NB4 (cell line): ENCODE results near the gene MPHOSPH10.
A peak's percentile ranks its signal among the peaks of the same experiment; 100 is the strongest.

Experiments used
- DNase-seq: peaks from one replicate; pipeline ENCODE4 v3.0.0; 2010; ENCODE audit warnings: low read depth
- H3K4me3 ChIP-seq: one replicate; pipeline ENCODE4 v1.5.1; 2011; ENCODE audit warnings: mild to moderate bottlenecking, low read depth, low read length, moderate library complexity
- CTCF ChIP-seq: IDR thresholded peaks from one replicate; pipeline ENCODE4 v1.5.1; 2012; ENCODE audit warnings: low read depth, low read length
- MYC ChIP-seq: IDR thresholded peaks from 2 replicates; pipeline ENCODE4 v1.6.1; 2011; ENCODE audit warnings: low read depth, low read length
- POLR2A ChIP-seq: IDR thresholded peaks from 2 replicates; pipeline ENCODE4 v1.6.1; 2011; ENCODE audit warnings: mild to moderate bottlenecking; ENCODE audit not compliant: insufficient read length; ENCODE audit errors: extremely low read depth
- TF ChIP-seq, protein P1 (sequence below): IDR thresholded peaks from 2 replicates; pipeline ENCODE4 v1.6.1; 2011; ENCODE audit warnings: low read depth, low read length

The MPHOSPH10 gene

GRCh38 chr2:71151620-71152019, 21.2 kb downstream of the MPHOSPH10 start:
- no peak for DNase-seq
- H3K4me3 ChIP-seq = no peak overlapping the region
- TF ChIP-seq POLR2A = no peak
- TF ChIP-seq, protein P1, sequence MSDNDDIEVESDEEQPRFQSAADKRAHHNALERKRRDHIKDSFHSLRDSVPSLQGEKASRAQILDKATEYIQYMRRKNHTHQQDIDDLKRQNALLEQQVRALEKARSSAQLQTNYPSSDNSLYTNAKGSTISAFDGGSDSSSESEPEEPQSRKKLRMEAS = no peak
- TF ChIP-seq CTCF = no peak
- no peak for TF ChIP-seq MYC

- TF ChIP-seq MYC = no peak
- DNase-seq = no peak
Measured at GRCh38 chr2:71153585-71154224, 23.3 kb downstream of the MPHOSPH10 start.

DNA sequence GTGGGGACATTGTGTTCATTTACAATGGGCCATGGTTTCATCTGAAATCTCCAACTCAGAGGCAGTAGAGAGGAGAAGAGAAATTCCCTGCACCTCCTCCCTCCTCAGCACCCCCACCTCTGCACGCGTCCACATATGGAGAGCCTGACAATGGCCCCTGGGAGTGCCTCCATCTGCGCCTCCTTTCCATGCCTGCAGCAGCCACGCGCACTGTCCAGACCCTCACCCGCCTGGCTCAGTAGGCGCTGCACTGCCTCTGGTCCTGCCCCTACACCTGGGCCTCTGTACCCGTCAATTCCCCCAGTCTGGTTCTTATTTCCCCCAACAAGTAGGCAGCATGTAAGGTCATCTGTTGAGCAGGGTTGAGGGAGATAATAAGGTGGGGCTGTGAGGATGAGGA, 23.8 kb downstream of the MPHOSPH10 start:
- H3K4me3 ChIP-seq = no peak overlapping the region
- TF ChIP-seq POLR2A (no peak), MYC (no peak), CTCF (no peak)
- TF ChIP-seq, protein P1 = no peak
- DNase-seq = no peak

More at GRCh38 chr2:71153585-71154224, 23.3 kb downstream of the MPHOSPH10 start:
- no peak overlapping the region for H3K4me3 ChIP-seq

DNA sequence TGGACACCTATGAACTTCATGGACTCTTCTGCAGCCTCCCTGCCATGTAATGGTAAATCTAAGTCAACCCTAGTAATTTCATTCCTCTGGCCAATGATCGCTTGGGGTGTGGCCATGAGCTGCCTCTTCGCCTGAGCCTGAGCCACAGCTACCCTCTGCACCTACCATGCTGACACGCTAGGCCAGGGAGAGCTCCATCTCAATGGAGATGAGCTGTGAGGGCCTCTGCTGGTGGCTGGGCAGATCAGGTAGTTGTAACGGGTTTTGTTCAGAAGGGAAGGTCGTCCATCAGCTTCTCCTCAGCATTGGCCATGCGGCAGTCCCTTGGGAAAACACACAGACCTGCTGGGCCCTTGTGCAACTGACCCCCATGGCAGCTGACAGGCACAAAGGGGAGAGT, 24.4 kb downstream of the MPHOSPH10 start:
- TF ChIP-seq, protein P1 = no peak
- TF ChIP-seq CTCF = peak; percentile 69
- DNase-seq = peak; percentile 79
- no peak overlapping the region for H3K4me3 ChIP-seq

DNA sequence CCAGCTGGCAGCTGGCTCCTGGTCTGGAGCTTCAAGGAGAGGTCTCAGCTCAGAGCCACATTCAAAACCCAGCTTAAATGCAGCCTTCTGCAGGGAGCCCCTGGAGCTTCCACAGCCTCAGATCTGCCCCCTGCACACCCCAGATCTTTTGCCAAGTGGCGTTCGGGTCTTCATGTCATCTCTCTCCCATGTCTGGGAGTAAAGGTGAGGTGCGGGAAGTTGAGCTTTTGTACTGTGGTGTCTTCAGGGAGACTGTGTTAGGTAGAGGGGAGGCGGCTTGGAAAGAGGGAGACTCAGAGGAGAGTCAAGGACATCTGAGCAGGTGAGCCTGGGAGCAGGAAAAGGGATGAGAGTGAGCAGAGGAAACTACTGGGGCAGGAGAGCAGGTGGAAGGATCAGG, 25.4 kb downstream of the MPHOSPH10 start:
- no peak for DNase-seq
- TF ChIP-seq POLR2A = no peak
- TF ChIP-seq MYC = no peak
- TF ChIP-seq, protein P1 = no peak
- no peak for TF ChIP-seq CTCF
- no peak overlapping the region for H3K4me3 ChIP-seq

GRCh38 chr2:71156573-71156972, 26.1 kb downstream of the MPHOSPH10 start:
- peak; percentile 40 for DNase-seq
- no peak overlapping the region for H3K4me3 ChIP-seq
- TF ChIP-seq, protein P1 = no peak
- TF ChIP-seq MYC (no peak), POLR2A (no peak), CTCF (no peak)
